ENCODE data around the gene MBD3.

DNA sequence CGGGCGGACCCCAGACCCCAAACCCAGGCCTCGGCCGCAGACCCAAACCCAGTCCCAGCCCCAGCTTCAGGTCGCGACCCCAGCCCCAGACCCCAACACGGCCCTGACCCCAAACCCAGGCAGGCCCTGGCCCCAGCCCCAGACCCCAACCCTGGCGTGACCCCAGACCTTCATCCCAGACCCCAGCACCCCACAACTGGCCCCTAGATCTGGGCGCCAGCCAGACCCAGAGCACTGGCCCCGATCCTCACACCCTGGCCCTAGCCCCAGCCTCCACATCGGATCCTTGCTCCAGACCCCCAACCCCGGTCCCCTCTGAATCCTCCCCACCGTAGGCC lies 7.5 kb downstream of the MBD3 start:
- TF ChIP-seq, protein P1, sequence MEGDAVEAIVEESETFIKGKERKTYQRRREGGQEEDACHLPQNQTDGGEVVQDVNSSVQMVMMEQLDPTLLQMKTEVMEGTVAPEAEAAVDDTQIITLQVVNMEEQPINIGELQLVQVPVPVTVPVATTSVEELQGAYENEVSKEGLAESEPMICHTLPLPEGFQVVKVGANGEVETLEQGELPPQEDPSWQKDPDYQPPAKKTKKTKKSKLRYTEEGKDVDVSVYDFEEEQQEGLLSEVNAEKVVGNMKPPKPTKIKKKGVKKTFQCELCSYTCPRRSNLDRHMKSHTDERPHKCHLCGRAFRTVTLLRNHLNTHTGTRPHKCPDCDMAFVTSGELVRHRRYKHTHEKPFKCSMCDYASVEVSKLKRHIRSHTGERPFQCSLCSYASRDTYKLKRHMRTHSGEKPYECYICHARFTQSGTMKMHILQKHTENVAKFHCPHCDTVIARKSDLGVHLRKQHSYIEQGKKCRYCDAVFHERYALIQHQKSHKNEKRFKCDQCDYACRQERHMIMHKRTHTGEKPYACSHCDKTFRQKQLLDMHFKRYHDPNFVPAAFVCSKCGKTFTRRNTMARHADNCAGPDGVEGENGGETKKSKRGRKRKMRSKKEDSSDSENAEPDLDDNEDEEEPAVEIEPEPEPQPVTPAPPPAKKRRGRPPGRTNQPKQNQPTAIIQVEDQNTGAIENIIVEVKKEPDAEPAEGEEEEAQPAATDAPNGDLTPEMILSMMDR (IDR thresholded peaks at IDR 0.05) = no peak
- TF ChIP-seq POLR2A (IDR thresholded peaks at IDR 0.05) = no peak

Measured in transverse colon (tissue), 3 donors.